HG02798 (cell line): Measurements from ENCODE around the gene GDPD5.

Source experiments
- ATAC-seq: cut with Tn5 transposase; IDR thresholded peaks from one replicate; pipeline ENCODE4 v1.9.1; 2021; ENCODE audit warnings: mild to moderate bottlenecking; ENCODE audit not compliant: unreplicated experiment, poor library complexity

GDPD5 gene

GRCh38 chr11:75558939-75559843 is 33.5 kb upstream of the GDPD5 start:
- ATAC-seq, result no peak

- ATAC-seq, result no peak
Observed at GRCh38 chr11:75557666-75558494, 32.1 kb upstream of the GDPD5 start.

- no peak for ATAC-seq
Observed at GRCh38 chr11:75556275-75556674, 30.5 kb upstream of the GDPD5 start.

GRCh38 chr11:75555079-75555811 is 29.5 kb upstream of the GDPD5 start:
- no peak for ATAC-seq

GRCh38 chr11:75554258-75555022 is 28.7 kb upstream of the GDPD5 start:
- no peak for ATAC-seq

- ATAC-seq, result no peak
Observed at GRCh38 chr11:75553889-75554257, 28.1 kb upstream of the GDPD5 start.

- ATAC-seq, result no peak
Observed at GRCh38 chr11:75553182-75553581, 27.4 kb upstream of the GDPD5 start.

- ATAC-seq, result no peak
Observed at GRCh38 chr11:75549370-75549958, 23.7 kb upstream of the GDPD5 start.

- no peak for ATAC-seq
Observed at GRCh38 chr11:75548595-75549272, 23.0 kb upstream of the GDPD5 start.

- no peak for ATAC-seq
Observed at GRCh38 chr11:75547617-75548058, 21.9 kb upstream of the GDPD5 start.

GRCh38 chr11:75547177-75547576 is 21.4 kb upstream of the GDPD5 start:
- no peak for ATAC-seq

- no peak for ATAC-seq
Observed at GRCh38 chr11:75543806-75544205, 18.1 kb upstream of the GDPD5 start.

GRCh38 chr11:75542088-75542438 is 16.3 kb upstream of the GDPD5 start:
- ATAC-seq, result no peak

GRCh38 chr11:75541193-75542087 is 15.7 kb upstream of the GDPD5 start:
- ATAC-seq, result no peak

- ATAC-seq, result no peak
Observed at GRCh38 chr11:75539459-75540334, 14.0 kb upstream of the GDPD5 start.

GRCh38 chr11:75538150-75538942 is 12.6 kb upstream of the GDPD5 start:
- ATAC-seq, result no peak
